ENCODE measurements around the gene NKD2. TPM values are rescaled to one million over a fixed set of nuclear protein-coding genes. Genes with fewer than 3 reads are reported as not detected.

Gene NKD2
- total RNA-seq, 2 experiments from 2014 or later = 1.4 to 2.5 TPM

DNA sequence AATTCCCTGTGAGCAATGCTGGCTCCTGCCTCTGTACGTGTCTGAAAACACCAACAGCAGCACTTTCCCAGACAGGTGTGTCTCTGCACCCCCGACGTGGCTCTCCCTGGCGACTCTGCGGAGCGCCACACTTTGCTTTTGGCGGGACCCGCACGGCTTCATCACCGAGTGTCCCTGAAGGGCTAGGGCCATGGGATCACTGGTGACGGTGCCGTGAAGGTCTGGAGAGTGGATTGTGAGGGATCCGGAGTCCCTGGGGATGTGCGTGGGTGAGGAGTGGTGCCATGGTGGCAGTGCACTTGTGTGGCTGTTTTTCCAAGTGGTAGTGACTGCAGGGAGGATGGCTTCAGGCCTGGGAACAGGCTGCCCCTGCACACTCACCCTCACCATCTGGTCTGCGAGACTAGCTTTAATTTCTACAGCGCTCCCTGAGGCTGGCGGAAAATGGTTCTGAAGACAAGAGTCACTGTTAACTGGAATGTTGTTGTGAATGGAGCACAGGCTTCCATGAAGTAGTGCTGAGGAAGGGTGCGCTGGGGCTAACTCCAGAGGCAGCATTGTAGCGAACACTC, 3.2 kb downstream of the NKD2 start:
- intact Hi-C loops (cut with micrococcal nuclease) = loop anchor here (1.0 to 2.0 kb wide), 2 partner anchors 77 to 89 kb away; no protein-coding TSS in a partner anchor
- DNase-seq = peak; percentile 3
- H3K4me3 Mint-ChIP-seq = no peak overlapping the region
- peaks cover 37% of the 10 kb centered on the region for H3K27me3 Mint-ChIP-seq (ENCODE audit: low read depth)
- H3K36me3 Mint-ChIP-seq (ENCODE audit: low read depth) = no peaks in the 10 kb centered on the region
- H3K4me1 Mint-ChIP-seq (ENCODE audit: low read depth) = peaks cover 13% of the 10 kb centered on the region
- CTCF ChIA-PET = interaction anchor here (0.6 to 1.9 kb wide), 2 partner anchors 41 to 78 kb away, joined by 4 to 7 read pairs; no protein-coding TSS in a partner anchor
- H3K27ac Mint-ChIP-seq = no peak overlapping the region
- no peaks in the 10 kb centered on the region for H3K9me3 Mint-ChIP-seq

DNA sequence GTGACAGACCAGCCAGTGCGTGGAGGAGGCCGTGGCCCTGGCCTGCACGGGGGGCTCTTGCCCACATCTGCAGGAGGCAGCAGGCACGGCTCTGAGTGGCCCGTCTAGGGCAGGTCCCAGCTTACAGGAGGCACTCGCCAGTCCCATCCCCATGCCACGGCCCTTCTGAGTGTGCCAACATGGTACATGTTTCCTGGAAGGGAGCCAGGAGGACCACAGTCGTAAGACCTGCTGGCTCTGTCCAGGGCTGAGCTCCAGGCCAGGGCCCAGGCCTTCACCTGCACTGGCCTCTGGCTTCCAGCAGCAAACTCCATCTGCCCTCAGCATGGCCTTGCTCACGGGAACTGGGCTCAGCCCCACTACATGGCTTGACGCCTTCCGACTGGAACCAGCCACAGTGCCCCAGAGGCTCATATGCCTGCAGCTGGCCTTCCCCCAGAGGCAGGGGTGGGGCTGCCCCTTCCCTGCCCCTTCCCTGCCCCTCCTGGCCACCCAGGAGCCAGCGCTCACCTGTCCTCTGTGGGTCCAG, 3.8 kb downstream of the NKD2 start:
- H3K4me1 Mint-ChIP-seq (ENCODE audit: low read depth) = peaks cover 13% of the 10 kb centered on the region
- no peak overlapping the region for H3K4me3 Mint-ChIP-seq
- H3K36me3 Mint-ChIP-seq (ENCODE audit: low read depth) = no peaks in the 10 kb centered on the region
- CTCF ChIA-PET = interaction anchor here (0.6 to 1.9 kb wide), 3 partner anchors 42 to 89 kb away, joined by 4 to 7 read pairs (median 6); no protein-coding TSS in a partner anchor
- intact Hi-C loops (cut with micrococcal nuclease) = no loop called here
- DNase-seq = peak; percentile 3
- H3K9me3 Mint-ChIP-seq = no peaks in the 10 kb centered on the region
- H3K27me3 Mint-ChIP-seq (ENCODE audit: low read depth) = peaks cover 32% of the 10 kb centered on the region
- no peak overlapping the region for H3K27ac Mint-ChIP-seq

- CTCF ChIA-PET = interaction anchor here (1.6 kb wide), 1 partner anchor 89 kb away, joined by 6 read pairs; no protein-coding TSS in a partner anchor
- H3K4me1 Mint-ChIP-seq (ENCODE audit: low read depth) = peaks cover 13% of the 10 kb centered on the region
- no peak for DNase-seq
- no peak overlapping the region for H3K27ac Mint-ChIP-seq
- intact Hi-C loops (cut with micrococcal nuclease) = no loop called here
- H3K9me3 Mint-ChIP-seq = no peaks in the 10 kb centered on the region
- peaks cover 29% of the 10 kb centered on the region for H3K27me3 Mint-ChIP-seq (ENCODE audit: low read depth)
- no peaks in the 10 kb centered on the region for H3K36me3 Mint-ChIP-seq (ENCODE audit: low read depth)
- no peak overlapping the region for H3K4me3 Mint-ChIP-seq
Observed at GRCh38 chr5:1012900-1013237, 4.3 kb downstream of the NKD2 start.

DNA sequence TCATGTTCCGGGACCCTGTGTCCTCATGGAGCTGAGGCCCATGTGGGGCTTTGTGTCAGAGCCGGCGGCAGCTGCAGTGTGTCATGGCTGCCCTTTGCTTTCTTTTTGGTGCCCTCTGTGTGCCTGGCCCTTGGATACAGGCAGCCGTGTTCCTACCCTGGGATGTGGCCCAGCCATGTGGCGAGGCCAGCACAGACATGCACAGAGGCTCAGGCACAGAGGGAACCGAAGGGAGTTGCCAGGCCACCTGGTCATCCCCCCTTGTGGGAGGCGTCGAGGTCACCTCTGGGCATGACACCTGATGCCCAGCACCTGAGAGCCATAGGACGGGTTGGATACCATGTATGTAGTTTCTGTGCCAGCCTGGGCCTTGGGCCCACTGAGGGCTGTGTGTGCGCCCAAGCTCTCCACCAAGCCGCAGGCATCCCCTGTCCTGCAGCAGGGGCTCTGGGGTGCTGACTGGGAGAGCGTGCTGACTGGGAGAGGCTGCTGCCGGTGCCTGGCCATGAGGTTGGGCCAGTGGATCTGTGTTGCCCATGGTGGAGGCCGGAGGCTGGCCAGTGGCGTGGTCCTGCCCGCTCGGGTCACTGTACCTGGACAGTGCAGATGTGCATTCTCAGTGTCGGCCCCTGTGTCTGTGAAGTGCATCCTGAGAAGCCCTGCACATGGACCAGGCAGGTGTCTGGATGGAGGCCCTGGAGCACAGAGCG, 4.8 kb downstream of the NKD2 start:
- intact Hi-C loops (cut with micrococcal nuclease) = no loop called here
- CTCF ChIA-PET = interaction anchor here (1.6 kb wide), 1 partner anchor 90 kb away, joined by 6 read pairs; no protein-coding TSS in a partner anchor
- H3K27ac Mint-ChIP-seq = no peak overlapping the region
- H3K27me3 Mint-ChIP-seq (ENCODE audit: low read depth) = peaks cover 26% of the 10 kb centered on the region
- no peak overlapping the region for H3K4me3 Mint-ChIP-seq
- no peaks in the 10 kb centered on the region for H3K9me3 Mint-ChIP-seq
- H3K4me1 Mint-ChIP-seq (ENCODE audit: low read depth) = peaks cover 13% of the 10 kb centered on the region
- no peaks in the 10 kb centered on the region for H3K36me3 Mint-ChIP-seq (ENCODE audit: low read depth)
- DNase-seq = no peak

- no peak for DNase-seq
- Mint-ChIP-seq H3K27ac (no peak overlapping the region), H3K4me1 (ENCODE audit: low read depth) (peaks cover 13% of the 10 kb centered on the region), H3K4me3 (no peak overlapping the region), H3K9me3 (no peaks in the 10 kb centered on the region), H3K27me3 (ENCODE audit: low read depth) (peaks cover 26% of the 10 kb centered on the region), H3K36me3 (ENCODE audit: low read depth) (no peaks in the 10 kb centered on the region)
- CTCF ChIA-PET = interaction anchor here (1.6 kb wide), 1 partner anchor 90 kb away, joined by 6 read pairs; no protein-coding TSS in a partner anchor
- intact Hi-C loops (cut with micrococcal nuclease) = no loop called here
Observed at GRCh38 chr5:1013948-1014301, 5.3 kb downstream of the NKD2 start.

DNA sequence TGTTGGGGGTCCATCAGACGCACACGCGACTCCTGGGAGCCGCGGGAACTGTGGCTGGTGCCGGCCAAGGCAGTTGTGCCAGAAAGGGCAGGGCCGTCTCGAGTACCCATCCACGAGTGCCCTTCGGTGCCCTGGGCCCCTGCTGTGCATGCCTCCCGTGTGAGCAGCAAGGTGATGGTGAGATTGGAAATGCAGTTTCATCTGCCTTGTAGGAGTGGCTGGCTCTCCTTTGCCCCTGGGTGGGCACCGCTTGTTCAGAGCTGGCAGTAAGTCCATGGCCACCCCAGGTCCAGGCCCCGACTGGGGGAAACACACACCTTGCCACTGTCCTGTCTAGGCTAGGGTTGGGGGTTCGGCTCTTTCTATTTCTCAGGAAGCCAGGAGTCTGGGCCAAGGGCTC, 5.7 kb downstream of the NKD2 start:
- intact Hi-C loops (cut with micrococcal nuclease) = no loop called here
- Mint-ChIP-seq H3K4me3 (no peak overlapping the region), H3K9me3 (no peaks in the 10 kb centered on the region), H3K36me3 (ENCODE audit: low read depth) (no peaks in the 10 kb centered on the region), H3K4me1 (ENCODE audit: low read depth) (peaks cover 13% of the 10 kb centered on the region), H3K27ac (no peak overlapping the region), H3K27me3 (ENCODE audit: low read depth) (peaks cover 26% of the 10 kb centered on the region)
- no peak for DNase-seq
- CTCF ChIA-PET = no interaction called here

DNA sequence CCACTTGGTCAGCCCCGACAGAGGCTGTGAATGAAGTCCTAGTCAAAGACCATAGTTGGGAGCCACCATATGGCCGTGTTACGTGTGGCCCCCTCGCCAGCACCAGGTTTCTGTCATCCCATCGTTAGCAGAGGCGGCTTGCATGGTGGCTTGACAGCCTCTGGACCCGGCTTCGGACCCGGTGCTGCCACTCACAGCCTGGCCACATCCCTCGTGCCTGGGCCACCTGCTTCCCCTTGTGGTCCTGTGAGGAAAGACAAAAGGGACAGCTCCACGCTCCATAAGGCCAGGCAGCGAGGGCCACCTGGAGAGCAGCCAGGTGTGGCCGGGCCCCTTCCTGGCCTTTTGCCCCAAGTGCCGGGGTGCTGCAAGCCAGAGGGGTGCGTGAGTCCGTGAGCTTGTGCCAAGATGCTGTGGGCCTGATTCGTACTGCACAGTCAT, 6.2 kb downstream of the NKD2 start:
- Mint-ChIP-seq H3K36me3 (ENCODE audit: low read depth) (no peaks in the 10 kb centered on the region), H3K9me3 (no peaks in the 10 kb centered on the region), H3K4me3 (no peak overlapping the region), H3K27me3 (ENCODE audit: low read depth) (peaks cover 23% of the 10 kb centered on the region), H3K4me1 (ENCODE audit: low read depth) (peaks cover 10% of the 10 kb centered on the region), H3K27ac (no peak overlapping the region)
- CTCF ChIA-PET = no interaction called here
- intact Hi-C loops (cut with micrococcal nuclease) = no loop called here
- DNase-seq = no peak

- intact Hi-C loops (cut with micrococcal nuclease) = no loop called here
- Mint-ChIP-seq H3K9me3 (no peaks in the 10 kb centered on the region), H3K4me3 (no peak overlapping the region), H3K4me1 (ENCODE audit: low read depth) (peaks cover 8% of the 10 kb centered on the region), H3K27ac (no peak overlapping the region), H3K36me3 (ENCODE audit: low read depth) (no peaks in the 10 kb centered on the region), H3K27me3 (ENCODE audit: low read depth) (peaks cover 16% of the 10 kb centered on the region)
- CTCF ChIA-PET = no interaction called here
- DNase-seq = no peak
Observed at GRCh38 chr5:1015507-1015906, 6.9 kb downstream of the NKD2 start.

DNA sequence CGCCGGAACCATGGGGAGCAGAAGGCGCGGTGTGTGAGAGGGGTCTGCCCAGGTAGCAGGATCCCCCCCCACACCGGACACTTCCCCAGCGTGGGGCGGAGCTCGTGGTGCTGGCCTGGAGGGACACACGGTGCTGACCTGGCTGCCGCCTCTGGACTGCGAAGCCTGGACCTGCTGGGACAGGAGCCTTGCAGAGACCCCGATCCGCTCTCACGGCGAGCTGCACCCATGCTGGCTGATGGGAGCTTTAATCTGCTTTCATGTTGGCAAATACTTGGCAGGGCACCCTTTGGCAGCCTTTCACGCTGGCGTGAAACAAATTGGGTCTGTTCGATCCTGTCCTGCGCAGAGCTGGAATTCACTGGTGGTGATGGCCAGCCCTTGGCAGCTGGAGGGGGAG, 7.4 kb downstream of the NKD2 start:
- Mint-ChIP-seq H3K27ac (no peak overlapping the region), H3K9me3 (no peaks in the 10 kb centered on the region), H3K36me3 (ENCODE audit: low read depth) (no peaks in the 10 kb centered on the region), H3K4me1 (ENCODE audit: low read depth) (peaks cover 3% of the 10 kb centered on the region), H3K27me3 (ENCODE audit: low read depth) (peaks cover 10% of the 10 kb centered on the region), H3K4me3 (no peak overlapping the region)
- no peak for DNase-seq
- CTCF ChIA-PET = interaction anchor here (1.1 to 1.4 kb wide), 2 partner anchors 8 to 92 kb away, joined by 4 read pairs; no protein-coding TSS in a partner anchor
- intact Hi-C loops (cut with micrococcal nuclease) = no loop called here

DNA sequence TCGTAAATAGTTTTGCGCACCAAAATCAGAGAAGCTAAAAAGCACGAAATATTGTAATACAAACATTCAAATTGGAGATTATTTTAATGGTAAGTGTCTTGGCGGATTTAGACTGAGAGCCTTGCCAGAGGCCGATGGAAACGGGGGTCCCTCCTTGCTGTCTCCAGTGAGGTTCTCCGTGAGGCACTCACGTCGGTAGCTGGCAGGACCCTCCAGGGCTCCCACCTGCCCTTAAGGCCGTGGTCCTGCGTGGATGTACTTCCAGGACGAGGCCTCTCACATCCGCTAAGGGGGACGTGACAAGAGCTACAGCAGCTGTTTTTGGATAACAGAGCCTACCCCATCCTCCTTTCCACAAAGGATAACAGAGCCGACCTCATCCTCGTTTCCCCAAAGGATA, 7.9 kb downstream of the NKD2 start:
- no peaks in the 10 kb centered on the region for H3K36me3 Mint-ChIP-seq (ENCODE audit: low read depth)
- intact Hi-C loops (cut with micrococcal nuclease) = no loop called here
- peaks cover 6% of the 10 kb centered on the region for H3K27me3 Mint-ChIP-seq (ENCODE audit: low read depth)
- no peak for DNase-seq
- CTCF ChIA-PET = interaction anchor here (1.1 to 1.4 kb wide), 2 partner anchors 9 to 93 kb away, joined by 4 read pairs; no protein-coding TSS in a partner anchor
- no peaks in the 10 kb centered on the region for H3K9me3 Mint-ChIP-seq
- no peak overlapping the region for H3K27ac Mint-ChIP-seq
- H3K4me3 Mint-ChIP-seq = no peak overlapping the region
- no peaks in the 10 kb centered on the region for H3K4me1 Mint-ChIP-seq (ENCODE audit: low read depth)

DNA sequence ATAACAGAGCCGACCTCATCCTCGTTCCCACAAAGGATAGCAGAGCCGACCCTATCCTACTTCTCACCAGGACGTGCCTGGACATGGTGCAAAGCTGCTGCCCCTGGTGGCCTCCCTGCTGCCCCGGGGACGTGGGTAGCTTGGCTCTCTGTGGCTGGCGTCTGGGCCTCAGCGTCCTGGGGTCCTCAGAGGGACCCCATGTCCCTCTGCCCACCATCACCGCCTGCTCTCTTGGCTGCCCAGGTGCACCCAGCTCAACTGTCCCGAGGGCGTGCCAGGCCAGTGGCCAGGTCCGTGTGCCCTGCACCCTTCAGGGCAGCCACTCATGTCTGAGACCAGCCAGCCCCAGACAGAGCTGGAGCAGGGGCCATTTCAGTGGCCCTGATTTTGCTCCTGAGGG, 8.5 kb downstream of the NKD2 start:
- CTCF ChIA-PET = interaction anchor here (1.1 to 1.4 kb wide), 2 partner anchors 10 to 93 kb away, joined by 4 read pairs; no protein-coding TSS in a partner anchor
- no peak for DNase-seq
- Mint-ChIP-seq H3K4me1 (ENCODE audit: low read depth) (no peaks in the 10 kb centered on the region), H3K4me3 (no peak overlapping the region), H3K9me3 (no peaks in the 10 kb centered on the region), H3K27me3 (ENCODE audit: low read depth) (peaks cover 2% of the 10 kb centered on the region), H3K27ac (no peak overlapping the region), H3K36me3 (ENCODE audit: low read depth) (no peaks in the 10 kb centered on the region)
- intact Hi-C loops (cut with micrococcal nuclease) = no loop called here

DNA sequence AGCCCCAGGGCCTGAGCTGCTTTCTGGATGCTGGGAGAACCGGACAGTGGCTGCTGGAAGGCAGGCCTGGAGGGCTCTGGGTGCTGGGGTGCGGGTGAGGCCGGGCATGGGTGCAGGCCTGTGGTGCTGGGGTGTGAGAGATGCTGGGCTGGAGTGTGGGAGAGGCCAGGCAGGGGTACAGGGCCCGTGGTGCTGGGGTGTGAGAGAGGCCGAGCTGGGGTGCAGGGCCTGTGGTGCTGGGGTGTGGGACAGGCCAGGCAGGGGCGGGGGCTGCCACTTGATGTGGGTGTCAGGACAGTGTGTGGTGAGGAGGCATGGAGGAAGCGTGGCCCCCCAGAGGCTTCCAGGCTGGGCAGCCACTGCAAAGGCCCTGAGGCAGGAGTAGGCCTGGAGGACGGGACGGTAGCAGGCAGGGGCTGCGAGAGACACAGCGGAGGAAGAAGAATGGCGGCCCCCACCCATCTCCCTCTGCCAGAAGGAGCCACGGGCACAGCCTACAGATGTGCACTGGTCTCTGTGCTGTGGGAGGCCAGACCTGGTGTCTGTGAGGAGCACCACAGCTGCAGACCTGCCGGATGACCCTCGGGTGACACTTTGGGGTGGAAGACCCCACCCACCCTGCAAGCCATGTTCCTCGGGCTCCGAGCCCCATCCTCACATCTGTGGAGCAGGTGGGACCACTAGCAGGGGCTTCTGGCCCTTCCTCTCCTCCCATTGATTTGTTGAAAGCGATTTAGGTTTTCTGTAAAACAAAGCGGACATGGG, 9.3 kb downstream of the NKD2 start:
- CTCF ChIA-PET = interaction anchor here (0.5 to 1.5 kb wide), 2 partner anchors 121 to 284 kb away, joined by 3 read pairs; no protein-coding TSS in a partner anchor
- intact Hi-C loops (cut with micrococcal nuclease) = no loop called here
- no peak overlapping the region for H3K4me3 Mint-ChIP-seq
- no peak for DNase-seq
- H3K36me3 Mint-ChIP-seq (ENCODE audit: low read depth) = no peaks in the 10 kb centered on the region
- no peak overlapping the region for H3K27ac Mint-ChIP-seq
- H3K27me3 Mint-ChIP-seq (ENCODE audit: low read depth) = no peaks in the 10 kb centered on the region
- H3K9me3 Mint-ChIP-seq = no peaks in the 10 kb centered on the region
- no peaks in the 10 kb centered on the region for H3K4me1 Mint-ChIP-seq (ENCODE audit: low read depth)
